SK-N-SH (cell line): ENCODE measurements around the gene BBX. TPM values are rescaled to one million over a fixed set of nuclear protein-coding genes. Genes with fewer than 3 reads are reported as not detected.
A peak's percentile ranks its signal among the peaks of the same experiment; 100 is the strongest.

Experiments used
- CTCF ChIA-PET: fragments of 300-600, 350-600 bp; formaldehyde crosslinking; extraction: SDS; loops from one replicate; lab custom pipeline; 2021; lab: Yijun Ruan, JAX
- POLR2A ChIA-PET: fragments of 350-600 bp; sonication (Branson Sonifier 250); formaldehyde crosslinking; extraction: SDS; loops from one replicate; lab custom pipeline; 2020; ENCODE audit warnings: antibody characterized with exemption, inconsistent platforms; lab: Yijun Ruan, JAX
- DNase-seq: peaks from one replicate; pipeline ENCODE4 v3.0.0; 2012
- H2AFZ ChIP-seq: fragments of 200-600 bp; sonication (generic); 2 replicates; pipeline ENCODE4 v1.8.1; 2016; ENCODE audit warnings: antibody characterized with exemption, mild to moderate bottlenecking, low read depth
- H3F3A ChIP-seq: fragments of 200-600 bp; sonication (generic); replicated peaks from 2 replicates; pipeline ENCODE3; 2016; ENCODE audit warnings: antibody characterized with exemption, mild to moderate bottlenecking; ENCODE audit not compliant: insufficient read depth
- H3K27ac ChIP-seq, 2 experiments: fragments of 200-500 bp in 1 of 2; fragments of 200-600 bp in 1 of 2; sonication (Bioruptor generic) in 1 of 2; sonication (generic), shearing (Covaris generic) in 1 of 2; 2 replicates each; pipeline versions ENCODE4 v1.5.1 to v1.6.1; 2014 to 2016; ENCODE audit warnings: low read depth in 2 of 2, inconsistent platforms in 1 of 2, low read length in 1 of 2, mild to moderate bottlenecking in 1 of 2, mixed read lengths in 1 of 2
- H3K27me3 ChIP-seq: fragments of 200-600 bp; sonication (generic), shearing (Covaris generic); 2 replicates; pipeline ENCODE4 v1.6.1; 2016; ENCODE audit warnings: mixed run types; ENCODE audit not compliant: insufficient read depth
- H3K36me3 ChIP-seq, 2 experiments: fragments of 200-500 bp in 1 of 2; fragments of 200-600 bp in 1 of 2; sonication (Bioruptor generic) in 1 of 2; sonication (generic) in 1 of 2; replicated peaks in 1 of 2; 2 replicates each; pipeline versions ENCODE3 to v1.5.1; 2014 to 2016; ENCODE audit warnings: low read length in 1 of 2, mild to moderate bottlenecking in 1 of 2; ENCODE audit not compliant: insufficient read depth in 2 of 2, control insufficient read depth in 1 of 2
- H3K4me1 ChIP-seq, 2 experiments: fragments of 200-500 bp in 1 of 2; fragments of 200-600 bp in 1 of 2; sonication (Bioruptor generic) in 1 of 2; sonication (generic), shearing (Covaris generic) in 1 of 2; 2 replicates each; pipeline versions ENCODE4 v1.5.1 to v1.6.1; 2014 to 2016; ENCODE audit warnings: low read depth in 1 of 2, low read length in 1 of 2, mixed run types in 1 of 2; ENCODE audit not compliant: insufficient read depth in 2 of 2, control insufficient read depth in 1 of 2
- H3K4me2 ChIP-seq: fragments of 200-600 bp; sonication (generic), shearing (Covaris generic); 2 replicates; pipeline ENCODE4 v1.6.1; 2017; ENCODE audit warnings: mixed run types
- H3K4me3 ChIP-seq, 2 experiments: fragments of 200-500 bp in 1 of 2; fragments of 200-600 bp in 1 of 2; sonication (Bioruptor generic) in 1 of 2; sonication (generic), shearing (Covaris generic) in 1 of 2; 2 replicates each; pipeline versions ENCODE4 v1.5.1 to v1.8.1; 2014 to 2016; ENCODE audit warnings: low read depth in 2 of 2, inconsistent platforms in 1 of 2, low read length in 1 of 2, mild to moderate bottlenecking in 1 of 2, mixed read lengths in 1 of 2, moderate library complexity in 1 of 2
- H3K79me2 ChIP-seq: fragments of 200-600 bp; sonication (generic); 2 replicates; pipeline ENCODE4 v1.8.1; 2017; ENCODE audit warnings: mild to moderate bottlenecking; ENCODE audit not compliant: insufficient read depth
- H3K9ac ChIP-seq: fragments of 200-600 bp; sonication (generic); 2 replicates; pipeline ENCODE4 v1.6.1; 2017; ENCODE audit warnings: mixed run types
- H3K9me2 ChIP-seq: fragments of 200-600 bp; sonication (generic); 2 replicates; pipeline ENCODE4 v1.6.1; 2017; ENCODE audit warnings: mixed run types
- H3K9me3 ChIP-seq: fragments of 200-600 bp; sonication (generic); 2 replicates; pipeline ENCODE4 v1.6.1; 2017; ENCODE audit warnings: mixed run types, mild to moderate bottlenecking, moderate library complexity
- H4K20me1 ChIP-seq: fragments of 200-600 bp; sonication (generic); 2 replicates; pipeline ENCODE4 v1.6.1; 2017; ENCODE audit warnings: mild to moderate bottlenecking, mixed run types; ENCODE audit not compliant: insufficient read depth
- CHD2 ChIP-seq: fragments of 150-350 bp; IDR thresholded peaks from 2 replicates; pipeline ENCODE4 v1.6.1; 2018; ENCODE audit warnings: low read length; ENCODE audit not compliant: partially characterized antibody
- CTCF ChIP-seq: fragments of 200-600 bp; sonication (generic); IDR thresholded peaks from 2 replicates; pipeline ENCODE4 v1.6.1; 2017; ENCODE audit warnings: antibody characterized with exemption, mild to moderate bottlenecking, moderate library complexity
- FOSL2 ChIP-seq: IDR thresholded peaks from 2 replicates; pipeline ENCODE4 v1.4.0; 2012; ENCODE audit warnings: low read depth, mild to moderate bottlenecking, moderate library complexity, borderline replicate concordance
- FOXJ3 ChIP-seq: sonication (generic); formaldehyde crosslinking; IDR thresholded peaks from 2 replicates; pipeline ENCODE4 v1.5.1; 2020; ENCODE audit warnings: mild to moderate bottlenecking, missing genetic modification reagents
- FOXM1 ChIP-seq: IDR thresholded peaks from 2 replicates; pipeline ENCODE4 v1.4.0; 2012; ENCODE audit warnings: low read depth, mild to moderate bottlenecking
- JUND ChIP-seq: IDR thresholded peaks from 2 replicates; pipeline ENCODE4 v1.4.0; 2012
- NRF1 ChIP-seq: IDR thresholded peaks from 2 replicates; pipeline ENCODE4 v1.6.1; 2012; ENCODE audit warnings: low read depth, mild to moderate bottlenecking, low read length
- PBX3 ChIP-seq: IDR thresholded peaks from 2 replicates; pipeline ENCODE4; 2012
- RAD21 ChIP-seq: IDR thresholded peaks from 2 replicates; pipeline ENCODE4 v1.6.1; 2012; ENCODE audit warnings: mild to moderate bottlenecking, low read length
- REST ChIP-seq: IDR thresholded peaks from 2 replicates; pipeline ENCODE4 v1.6.1; 2012; ENCODE audit warnings: mild to moderate bottlenecking, low read depth, low read length, moderate library complexity
- RFX5 ChIP-seq: IDR thresholded peaks from 2 replicates; pipeline ENCODE4 v1.6.1; 2012; ENCODE audit warnings: mild to moderate bottlenecking, improper control_type of control experiment, low read length
- SIN3A ChIP-seq: IDR thresholded peaks from 2 replicates; pipeline ENCODE4 v1.6.1; 2012; ENCODE audit warnings: low read depth, mild to moderate bottlenecking, low read length, moderate library complexity, borderline replicate concordance
- SMC3 ChIP-seq: IDR thresholded peaks from 2 replicates; pipeline ENCODE4 v1.6.1; 2012; ENCODE audit warnings: low read depth, low read length, improper control_type of control experiment
- TAF1 ChIP-seq: IDR thresholded peaks from 2 replicates; pipeline ENCODE4 v1.6.1; 2012; ENCODE audit warnings: low read depth, mild to moderate bottlenecking, low read length, moderate library complexity, borderline replicate concordance
- USF2 ChIP-seq: fragments of 150-350 bp; IDR thresholded peaks from 2 replicates; pipeline ENCODE4 v1.6.1; 2017; ENCODE audit warnings: antibody characterized with exemption, low read length, low read depth, borderline replicate concordance
- WGBS: methylation state at CpG from one replicate; pipeline ENCODE4 v1.1.6; 2017; ENCODE audit warnings: low lambda C conversion rate; 5-methylcytosine and 5-hydroxymethylcytosine counted together
- polyA plus RNA-seq, 3 experiments: library from polyadenylated mRNA; depleted of rRNA; stranded (reverse); fragments of >200 nt; gene quantifications; 2 replicates each; pipeline ENCODE4 v1.2.3, GENCODE V29; 2012

The BBX gene
- polyA plus RNA-seq, 1 of the 3 experiments (the other 2 are of a cell fraction) = 14.2 TPM

GRCh38 chr3:107740992-107741896 is 218.5 kb downstream of the BBX start:
- Histone ChIP-seq H3K27me3 (no peaks in the 10 kb centered on the region), H3F3A (no peaks in the 10 kb centered on the region), H3K4me2 (no peak overlapping the region), H3K4me3 (no peak overlapping the region), H2AFZ (no peak overlapping the region), H4K20me1 (no peaks in the 10 kb centered on the region), H3K9me2 (no peaks in the 10 kb centered on the region), H3K9me3 (no peaks in the 10 kb centered on the region), H3K4me1 (no peaks in the 10 kb centered on the region; a peak in 2 of 4 replicates), H3K27ac (no peak overlapping the region), H3K79me2 (no peaks in the 10 kb centered on the region), H3K9ac (no peak overlapping the region), H3K36me3 (peaks cover 4 to 5% of the 10 kb centered on the region in 2 experiments)
- peak; percentile 78 for TF ChIP-seq RAD21
- TF ChIP-seq CTCF = peak; percentile 70
- peak; percentile 13; the same call in 1 of the 2 replicates for TF ChIP-seq SMC3
- no peak for TF ChIP-seq CHD2
- TF ChIP-seq NRF1 = no peak
- ChIA-PET CTCF (interaction anchor here (0.8 to 8.8 kb wide), 30 partner anchors 11 to 737 kb away, joined by 3 to 99 read pairs (median 4); no protein-coding TSS in a partner anchor), POLR2A (no interaction called here)
- DNase-seq = no peak
- 68% methylated on average over 6 of the region's 6 CpGs for WGBS

- no peak for TF ChIP-seq NRF1
- no peak for TF ChIP-seq TAF1
- no peak for TF ChIP-seq FOXJ3 (CRISPR knock-in tag)
- no peak for TF ChIP-seq FOXM1
- TF ChIP-seq RAD21 = no peak
- no peak for TF ChIP-seq REST
- no peak for TF ChIP-seq FOSL2
- TF ChIP-seq PBX3 = no peak
- TF ChIP-seq USF2 = no peak
- no peak for TF ChIP-seq SIN3A
- TF ChIP-seq RFX5 = no peak
- TF ChIP-seq JUND = no peak
These were observed 222.6 kb downstream of the BBX start for GRCh38 chr3:107745354-107745753.

More at GRCh38 chr3:107745354-107745753, 222.6 kb downstream of the BBX start:
- no peaks in the 10 kb centered on the region for H3K9me2 ChIP-seq
- H3K4me3 ChIP-seq = no peak overlapping the region
- no peaks in the 10 kb centered on the region for H4K20me1 ChIP-seq
- H3K36me3 ChIP-seq = peaks cover 4 to 14% of the 10 kb centered on the region in 2 experiments
- no peak overlapping the region for H3K4me2 ChIP-seq
- H3K9ac ChIP-seq = no peak overlapping the region
- no peak overlapping the region for H2AFZ ChIP-seq
- H3K9me3 ChIP-seq = no peaks in the 10 kb centered on the region
- H3F3A ChIP-seq = no peaks in the 10 kb centered on the region
- ChIA-PET POLR2A (no interaction called here), CTCF (interaction anchor here (0.6 kb wide), 1 partner anchor 55 kb away, joined by 3 read pairs; no protein-coding TSS in a partner anchor)
- H3K27ac ChIP-seq = no peak overlapping the region
- DNase-seq = no peak
- H3K79me2 ChIP-seq = no peaks in the 10 kb centered on the region
- WGBS = 94% methylated on average over 4 of the region's 4 CpGs
- peaks cover 0 to 2% of the 10 kb centered on the region in 2 experiments; a peak in 2 of 4 replicates for H3K4me1 ChIP-seq
- no peaks in the 10 kb centered on the region for H3K27me3 ChIP-seq
